AG04449 (cell line): ENCODE results near the gene HAO1.

Experiments used
- CTCF ChIA-PET: fragments of 350-600 bp; formaldehyde crosslinking; extraction: SDS; loops from one replicate; lab custom pipeline; 2021; ENCODE audit warnings: antibody characterized with exemption; lab: Yijun Ruan, JAX
- POLR2A ChIA-PET: fragments of 400-600, 350-600 bp; formaldehyde crosslinking; extraction: SDS; loops from one replicate; lab custom pipeline; 2020; ENCODE audit warnings: antibody characterized with exemption, inconsistent platforms; lab: Yijun Ruan, JAX
- DNase-seq: peaks from one replicate; pipeline ENCODE4 v3.0.0-alpha.2; 2010; ENCODE audit warnings: low read depth, low spot score
- H3K4me3 ChIP-seq: 2 replicates; pipeline ENCODE4 v1.5.1; 2011; ENCODE audit warnings: low read depth, mild to moderate bottlenecking, control low read depth, low read length
- TF ChIP-seq, protein P1 (sequence below): IDR thresholded peaks from one replicate; pipeline ENCODE4 v1.5.1; 2011; ENCODE audit warnings: mild to moderate bottlenecking, moderate library complexity, low read length, control low read depth, inconsistent platforms; ENCODE audit not compliant: insufficient read depth; ENCODE audit errors: missing control alignments

The HAO1 gene

GRCh38 chr20:7924692-7925091 is 15.6 kb downstream of the HAO1 start:
- TF ChIP-seq, protein P1, sequence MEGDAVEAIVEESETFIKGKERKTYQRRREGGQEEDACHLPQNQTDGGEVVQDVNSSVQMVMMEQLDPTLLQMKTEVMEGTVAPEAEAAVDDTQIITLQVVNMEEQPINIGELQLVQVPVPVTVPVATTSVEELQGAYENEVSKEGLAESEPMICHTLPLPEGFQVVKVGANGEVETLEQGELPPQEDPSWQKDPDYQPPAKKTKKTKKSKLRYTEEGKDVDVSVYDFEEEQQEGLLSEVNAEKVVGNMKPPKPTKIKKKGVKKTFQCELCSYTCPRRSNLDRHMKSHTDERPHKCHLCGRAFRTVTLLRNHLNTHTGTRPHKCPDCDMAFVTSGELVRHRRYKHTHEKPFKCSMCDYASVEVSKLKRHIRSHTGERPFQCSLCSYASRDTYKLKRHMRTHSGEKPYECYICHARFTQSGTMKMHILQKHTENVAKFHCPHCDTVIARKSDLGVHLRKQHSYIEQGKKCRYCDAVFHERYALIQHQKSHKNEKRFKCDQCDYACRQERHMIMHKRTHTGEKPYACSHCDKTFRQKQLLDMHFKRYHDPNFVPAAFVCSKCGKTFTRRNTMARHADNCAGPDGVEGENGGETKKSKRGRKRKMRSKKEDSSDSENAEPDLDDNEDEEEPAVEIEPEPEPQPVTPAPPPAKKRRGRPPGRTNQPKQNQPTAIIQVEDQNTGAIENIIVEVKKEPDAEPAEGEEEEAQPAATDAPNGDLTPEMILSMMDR, result no peak
- POLR2A ChIA-PET, result no interaction called here
- DNase-seq, result peak; percentile 73
- CTCF ChIA-PET, result interaction anchor here (1.1 to 4.7 kb wide), 8 partner anchors 12 to 1342 kb away, joined by 3 to 69 read pairs (median 5); no protein-coding TSS in a partner anchor
- H3K4me3 ChIP-seq, result no peak overlapping the region

DNA sequence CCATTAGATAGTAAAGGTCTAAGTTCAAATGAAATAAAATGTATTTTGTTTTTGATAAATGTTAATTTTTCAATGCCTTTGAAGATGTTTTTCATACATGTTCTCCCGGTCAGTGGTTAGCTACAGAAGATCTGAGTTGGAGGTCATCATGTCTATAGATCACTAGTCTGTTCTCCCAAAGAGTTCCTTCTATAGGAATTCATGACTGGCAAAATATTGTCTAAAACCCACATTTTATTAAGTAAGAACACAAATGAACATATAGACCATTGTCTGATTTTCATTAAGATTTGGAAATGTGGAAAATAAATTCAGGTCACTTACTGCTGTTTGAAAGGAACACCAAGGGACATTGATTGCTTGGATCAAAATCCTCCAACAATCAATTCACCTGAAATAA is 23.6 kb downstream of the HAO1 start:
- POLR2A ChIA-PET, result no interaction called here
- no peak for DNase-seq
- CTCF ChIA-PET, result interaction anchor here (0.6 to 1.2 kb wide), 2 partner anchors 10 to 20 kb away, joined by 3 read pairs; no protein-coding TSS in a partner anchor
- no peak overlapping the region for H3K4me3 ChIP-seq
- TF ChIP-seq, protein P1, result no peak

GRCh38 chr20:7912551-7912950 is 27.7 kb downstream of the HAO1 start:
- ChIA-PET POLR2A (no interaction called here), CTCF (interaction anchor here (1.8 kb wide), 1 partner anchor 13 kb away, joined by 6 read pairs; no protein-coding TSS in a partner anchor)
- no peak overlapping the region for H3K4me3 ChIP-seq
- TF ChIP-seq, protein P1, result no peak
- DNase-seq, result no peak

DNA sequence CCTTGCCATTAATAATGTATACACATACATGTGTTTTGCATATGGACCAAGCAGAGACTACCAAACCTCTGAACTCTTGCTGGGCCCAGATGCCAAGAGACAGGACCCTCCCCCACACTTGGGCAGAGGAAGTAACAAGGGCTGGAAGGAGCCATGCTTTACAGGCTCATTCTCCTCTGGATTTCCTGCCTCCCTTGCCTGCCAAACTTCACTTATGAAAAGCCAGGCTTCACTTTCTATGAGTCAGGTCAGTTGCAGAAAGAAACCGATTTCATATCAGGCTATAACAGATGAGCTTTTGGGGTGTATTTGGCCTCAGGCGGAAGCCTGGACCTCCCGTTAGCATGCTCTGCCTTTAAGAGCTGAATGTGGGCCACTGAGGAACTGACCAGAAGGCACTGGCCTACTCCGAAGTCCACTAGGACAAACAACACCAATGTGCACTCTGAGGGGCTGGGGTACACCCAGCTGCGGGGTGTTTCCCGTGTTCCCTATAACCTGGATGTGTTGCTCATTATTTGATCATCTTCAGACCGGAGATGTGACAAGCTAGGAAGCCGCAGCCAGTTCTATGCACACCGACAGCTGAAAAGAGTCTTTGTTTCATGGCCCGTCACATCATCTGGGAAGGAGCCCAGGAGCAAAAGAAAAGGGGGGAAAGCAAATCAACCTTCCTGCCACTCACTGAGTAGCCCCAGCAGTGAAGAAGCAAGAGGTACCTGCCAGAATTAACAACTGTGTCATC is 28.5 kb downstream of the HAO1 start:
- ChIA-PET CTCF (interaction anchor here (1.8 kb wide), 1 partner anchor 14 kb away, joined by 6 read pairs; no protein-coding TSS in a partner anchor), POLR2A (no interaction called here)
- TF ChIP-seq, protein P1, result no peak
- H3K4me3 ChIP-seq, result no peak overlapping the region
- no peak for DNase-seq

DNA sequence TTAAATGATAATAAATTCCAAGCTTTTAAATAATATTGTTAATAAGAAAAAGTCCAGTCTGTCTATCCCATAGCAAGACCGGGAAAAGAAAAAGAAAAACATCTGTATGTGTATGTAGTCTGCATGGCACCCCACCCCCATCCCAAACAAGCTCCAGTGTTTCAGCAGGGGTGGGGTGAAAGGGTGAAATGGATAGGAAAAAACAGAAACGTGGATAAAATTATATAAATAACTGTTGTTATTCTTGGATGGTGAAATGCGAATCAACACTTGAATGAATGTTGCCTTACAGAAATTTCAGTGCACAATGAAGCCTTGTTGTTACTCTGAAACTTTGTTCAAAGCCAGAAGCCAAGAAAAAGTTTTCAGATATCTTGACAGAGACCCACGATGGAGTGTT is 31.4 kb downstream of the HAO1 start:
- no peak overlapping the region for H3K4me3 ChIP-seq
- TF ChIP-seq, protein P1, result no peak
- ChIA-PET CTCF (interaction anchor here (1.4 kb wide), 1 partner anchor 812 kb away, joined by 3 read pairs; no protein-coding TSS in a partner anchor), POLR2A (no interaction called here)
- DNase-seq, result no peak

DNA sequence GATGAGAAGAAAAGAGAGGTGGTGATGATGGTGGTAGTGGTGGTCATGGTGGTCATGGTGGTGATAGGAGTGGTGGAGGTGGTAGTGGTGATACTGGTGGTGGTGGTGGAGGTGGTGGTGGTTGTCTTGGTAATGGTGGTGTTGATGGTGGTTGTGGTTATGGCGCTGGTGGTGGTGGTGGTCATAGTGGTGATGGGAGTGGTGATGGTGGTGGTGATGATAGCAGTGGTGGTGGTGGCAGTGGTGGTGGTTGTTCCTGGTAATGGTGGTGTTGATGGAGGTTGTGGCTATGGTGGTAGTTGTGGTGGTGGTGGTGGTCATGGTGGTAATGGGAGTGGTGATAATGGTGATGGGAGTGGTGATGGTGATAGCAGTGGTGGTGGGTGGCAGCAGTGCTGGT is 36.8 kb downstream of the HAO1 start:
- TF ChIP-seq, protein P1, result no peak
- ChIA-PET POLR2A (no interaction called here), CTCF (no interaction called here)
- no peak overlapping the region for H3K4me3 ChIP-seq
- no peak for DNase-seq
